HEK293T (cell line): Measurements from ENCODE around the gene ZNRD2.

Experiments used
- CTCF ChIA-PET: fragments of 350-600 bp; formaldehyde crosslinking; extraction: SDS; loops from one replicate; lab custom pipeline; 2021; ENCODE audit warnings: antibody characterized with exemption, inconsistent platforms; lab: Yijun Ruan, JAX
- POLR2A ChIA-PET: fragments of 350-600 bp; formaldehyde crosslinking; extraction: SDS; loops from one replicate; lab custom pipeline; 2020; ENCODE audit warnings: antibody characterized with exemption, inconsistent platforms; lab: Yijun Ruan, JAX
- DNase-seq: peaks from one replicate; pipeline ENCODE4 v3.0.0; 2012; ENCODE audit warnings: mixed read lengths; ENCODE audit errors: extremely low spot score
- ARNT ChIP-seq: fragments of 450-650 bp; IDR thresholded peaks from 2 replicates; pipeline ENCODE4 v1.6.1; 2017; ENCODE audit warnings: mild to moderate bottlenecking
- BHLHE40 ChIP-seq: fragments of 450-650 bp; IDR thresholded peaks from 2 replicates; pipeline ENCODE4 v1.6.1; 2016; ENCODE audit warnings: mild to moderate bottlenecking, moderate library complexity, borderline replicate concordance
- CTBP1 ChIP-seq: fragments of 450-650 bp; IDR thresholded peaks from 2 replicates; pipeline ENCODE4 v1.6.1; 2016; ENCODE audit warnings: borderline replicate concordance
- ELF4 ChIP-seq: fragments of 450-650 bp; IDR thresholded peaks from 2 replicates; pipeline ENCODE4 v1.6.1; 2017; ENCODE audit warnings: antibody characterized with exemption
- FOXA1 ChIP-seq: fragments of 450-650 bp; IDR thresholded peaks from 2 replicates; pipeline ENCODE4 v1.6.1; 2016; ENCODE audit warnings: mild to moderate bottlenecking
- FOXK2 ChIP-seq: fragments of 450-650 bp; IDR thresholded peaks from 2 replicates; pipeline ENCODE4 v1.6.1; 2016; ENCODE audit warnings: mild to moderate bottlenecking
- FOXM1 ChIP-seq: fragments of 450-650 bp; IDR thresholded peaks from 2 replicates; pipeline ENCODE4 v1.6.1; 2017; ENCODE audit warnings: mild to moderate bottlenecking, borderline replicate concordance
- HDGF ChIP-seq: fragments of 450-650 bp; IDR thresholded peaks from 2 replicates; pipeline ENCODE4 v1.6.1; 2017; ENCODE audit warnings: antibody characterized with exemption, borderline replicate concordance
- L3MBTL2 ChIP-seq: fragments of 450-650 bp; conservative IDR thresholded peaks from 2 replicates; pipeline ENCODE4 v1.6.1; 2016; ENCODE audit warnings: mild to moderate bottlenecking
- LEF1 ChIP-seq: fragments of 450-650 bp; IDR thresholded peaks from 2 replicates; pipeline ENCODE4 v1.6.1; 2017; ENCODE audit warnings: mild to moderate bottlenecking, borderline replicate concordance
- NFRKB ChIP-seq: fragments of 450-650 bp; IDR thresholded peaks from 2 replicates; pipeline ENCODE4 v1.6.1; 2016; ENCODE audit warnings: mild to moderate bottlenecking, moderate library complexity
- SP1 ChIP-seq: fragments of 450-650 bp; IDR thresholded peaks from 2 replicates; pipeline ENCODE4 v1.6.1; 2017
- SUZ12 ChIP-seq: fragments of 450-650 bp; IDR thresholded peaks from 2 replicates; pipeline ENCODE4 v1.6.1; 2016; ENCODE audit warnings: mild to moderate bottlenecking
- TARDBP ChIP-seq: fragments of 450-650 bp; IDR thresholded peaks from 2 replicates; pipeline ENCODE4 v1.6.1; 2016
- ZNF384 ChIP-seq: fragments of 450-650 bp; IDR thresholded peaks from 2 replicates; pipeline ENCODE4 v1.6.1; 2016
- TF ChIP-seq, protein P1 (sequence below): fragments of 450-650 bp; IDR thresholded peaks from 2 replicates; pipeline ENCODE4 v1.6.1; 2016

ZNRD2 gene

GRCh38 chr11:65565624-65566453 lies 4.4 kb upstream of the ZNRD2 start:
- POLR2A ChIA-PET: interaction anchor here (1.0 kb wide), 1 partner anchor 12 kb away, joined by 3 read pairs; no protein-coding TSS in a partner anchor
- CTCF ChIA-PET: interaction anchor here (2.2 kb wide), 1 partner anchor 25 kb away, joined by 9 read pairs; no protein-coding TSS in a partner anchor
- TF ChIP-seq ARNT (no peak), FOXK2 (no peak), ZNF384 (no peak), NFRKB (no peak), ELF4 (no peak), L3MBTL2 (no peak), FOXM1 (no peak), SP1 (no peak), TARDBP (no peak), SUZ12 (no peak), HDGF (no peak), BHLHE40 (no peak), CTBP1 (no peak)
- TF ChIP-seq, protein P1, sequence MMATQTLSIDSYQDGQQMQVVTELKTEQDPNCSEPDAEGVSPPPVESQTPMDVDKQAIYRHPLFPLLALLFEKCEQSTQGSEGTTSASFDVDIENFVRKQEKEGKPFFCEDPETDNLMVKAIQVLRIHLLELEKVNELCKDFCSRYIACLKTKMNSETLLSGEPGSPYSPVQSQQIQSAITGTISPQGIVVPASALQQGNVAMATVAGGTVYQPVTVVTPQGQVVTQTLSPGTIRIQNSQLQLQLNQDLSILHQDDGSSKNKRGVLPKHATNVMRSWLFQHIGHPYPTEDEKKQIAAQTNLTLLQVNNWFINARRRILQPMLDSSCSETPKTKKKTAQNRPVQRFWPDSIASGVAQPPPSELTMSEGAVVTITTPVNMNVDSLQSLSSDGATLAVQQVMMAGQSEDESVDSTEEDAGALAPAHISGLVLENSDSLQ: no peak
- DNase-seq: no peak

- no peak for TF ChIP-seq CTBP1
- TF ChIP-seq L3MBTL2: peak; percentile 78
- DNase-seq: no peak
- POLR2A ChIA-PET: interaction anchor here (0.9 to 3.3 kb wide), 13 partner anchors 9 to 72 kb away, joined by 3 to 47 read pairs (median 4); partner anchors contain the start of genes MAP3K11, PCNX3 and SCYL1
- CTCF ChIA-PET: interaction anchor here (0.9 to 4.4 kb wide), 5 partner anchors 9 to 33 kb away, joined by 3 to 50 read pairs (median 7); no protein-coding TSS in a partner anchor
Measured at GRCh38 chr11:65569164-65569972, 909 bp upstream of the ZNRD2 start.

- ChIA-PET CTCF (interaction anchor here (0.6 to 4.4 kb wide), 5 partner anchors 11 to 397 kb away, joined by 3 to 50 read pairs (median 8); no protein-coding TSS in a partner anchor), POLR2A (interaction anchor here (0.8 to 3.3 kb wide), 9 partner anchors 11 to 147 kb away, joined by 3 to 47 read pairs (median 4); partner anchors contain the start of genes MAP3K11 and PCNX3)
- DNase-seq: no peak
- no peak for TF ChIP-seq FOXA1
- TF ChIP-seq LEF1: no peak
- TF ChIP-seq FOXM1: no peak
- no peak for TF ChIP-seq BHLHE40
- no peak for TF ChIP-seq CTBP1
Measured at GRCh38 chr11:65571420-65571819, 1.1 kb downstream of the ZNRD2 start.

DNA sequence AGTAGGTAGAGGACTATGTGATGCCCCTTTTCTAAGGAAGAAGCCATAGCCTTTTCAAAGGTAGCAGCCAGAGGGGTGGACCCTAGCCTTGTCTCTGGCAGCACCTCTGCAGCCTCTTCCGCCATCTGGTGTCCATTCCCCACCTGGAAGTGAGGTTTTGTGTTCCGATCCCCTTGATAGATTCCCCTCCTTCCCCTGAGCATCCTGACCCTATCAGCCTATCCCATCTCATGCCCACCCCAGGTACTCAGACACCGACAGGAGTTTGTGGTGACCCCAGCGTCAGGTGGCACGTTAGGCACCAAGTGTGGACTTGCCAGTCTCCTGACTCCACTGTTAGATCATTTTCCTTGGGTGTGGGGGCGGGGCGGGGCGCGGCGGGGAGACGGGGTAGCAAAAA lies 1.7 kb downstream of the ZNRD2 start:
- CTCF ChIA-PET: interaction anchor here (0.6 to 4.4 kb wide), 4 partner anchors 11 to 31 kb away, joined by 3 to 50 read pairs (median 10); no protein-coding TSS in a partner anchor
- POLR2A ChIA-PET: interaction anchor here (0.8 to 3.3 kb wide), 12 partner anchors 11 to 286 kb away, joined by 3 to 47 read pairs (median 4); partner anchors contain the start of genes CFL1 and SCYL1
- DNase-seq: no peak
- TF ChIP-seq HDGF (no peak), LEF1 (no peak), ZNF384 (no peak), FOXK2 (no peak), BHLHE40 (no peak), FOXA1 (no peak), L3MBTL2 (no peak), TARDBP (no peak), ARNT (no peak), ELF4 (no peak), NFRKB (no peak), FOXM1 (no peak), SP1 (no peak), SUZ12 (no peak)
- TF ChIP-seq, protein P1: no peak

- CTCF ChIA-PET: interaction anchor here (0.5 to 4.4 kb wide), 8 partner anchors 13 to 120 kb away, joined by 3 to 50 read pairs (median 5); no protein-coding TSS in a partner anchor
- TF ChIP-seq SUZ12: no peak
- 0 out of 2 replicates have a peak, but pooled peaks have one; percentile 33 for TF ChIP-seq FOXM1
- TF ChIP-seq LEF1: peak; percentile 30; the same call in 1 of the 2 replicates
- no peak for TF ChIP-seq TARDBP
- TF ChIP-seq SP1: no peak
Measured at GRCh38 chr11:65572356-65573051, 2.2 kb downstream of the ZNRD2 start, which contains the start of gene FAM89B. TSS of gene FAM89B (plus strand) at chr11:65572538. CDS start at chr11:65572670, 132 bp downstream.

More at GRCh38 chr11:65572356-65573051, 2.2 kb downstream of the ZNRD2 start, which contains the start of gene FAM89B:
- DNase-seq: peak; percentile 70
- POLR2A ChIA-PET: interaction anchor here (0.7 to 2.0 kb wide), 12 partner anchors 12 to 286 kb away, joined by 3 to 9 read pairs (median 4); partner anchors contain the start of genes CFL1, LTBP3, MALAT1 and PCNX3
